Limb (tissue), 2 donors: ENCODE results near the gene CMYA5.
"Not testable (repeated sequence)": the region's sequence is repeated elsewhere in the genome, so short reads cannot be mapped to it uniquely, and the experiment has no call there.

Experiments used
- DNase-seq, 2 donors: peaks; one replicate each; pipeline ENCODE4 v3.0.0-alpha.2; 2016; ENCODE audit errors: extremely low spot score in 2 of 2

The CMYA5 gene

GRCh38 chr5:79702606-79703380, 13.2 kb downstream of the CMYA5 start:
- no peak for DNase-seq

GRCh38 chr5:79703381-79703645, 13.7 kb downstream of the CMYA5 start:
- no peak for DNase-seq

- no peak for DNase-seq
Observed at GRCh38 chr5:79704553-79704952, 14.9 kb downstream of the CMYA5 start.

GRCh38 chr5:79705632-79706031, 16.0 kb downstream of the CMYA5 start:
- no peak for DNase-seq

GRCh38 chr5:79706317-79706716, 16.7 kb downstream of the CMYA5 start:
- DNase-seq: not testable (repeated sequence)

- DNase-seq: no peak
Observed at GRCh38 chr5:79707535-79707934, 17.9 kb downstream of the CMYA5 start.

- DNase-seq: no peak
Observed at GRCh38 chr5:79712741-79713140, 23.1 kb downstream of the CMYA5 start.

- DNase-seq: no peak
Observed at GRCh38 chr5:79713727-79714126, 24.1 kb downstream of the CMYA5 start.

GRCh38 chr5:79716839-79717238, 27.2 kb downstream of the CMYA5 start:
- DNase-seq: no peak

- DNase-seq: no peak
Observed at GRCh38 chr5:79720096-79720495, 30.5 kb downstream of the CMYA5 start.

GRCh38 chr5:79727451-79728355, 38.1 kb downstream of the CMYA5 start:
- DNase-seq: no peak

- no peak for DNase-seq
Observed at GRCh38 chr5:79728396-79728795, 38.8 kb downstream of the CMYA5 start.

- DNase-seq: no peak
Observed at GRCh38 chr5:79729679-79730078, 40.0 kb downstream of the CMYA5 start.

GRCh38 chr5:79730564-79730963, 40.9 kb downstream of the CMYA5 start:
- no peak for DNase-seq

GRCh38 chr5:79731775-79732174, 42.1 kb downstream of the CMYA5 start:
- no peak for DNase-seq

- DNase-seq: no peak
Observed at GRCh38 chr5:79736528-79737514, 47.2 kb downstream of the CMYA5 start.

- no peak for DNase-seq
Observed at GRCh38 chr5:79738349-79738748, 48.7 kb downstream of the CMYA5 start.

- DNase-seq: no peak
Observed at GRCh38 chr5:79742549-79743136, 53.0 kb downstream of the CMYA5 start.

GRCh38 chr5:79743846-79744605, 54.4 kb downstream of the CMYA5 start:
- no peak for DNase-seq

GRCh38 chr5:79745255-79745654, 55.6 kb downstream of the CMYA5 start:
- no peak for DNase-seq
